Esophagus mucosa (tissue), 1 donor: ENCODE measurements around the gene CTSC. TPM values are rescaled to one million over a fixed set of nuclear protein-coding genes. Genes with fewer than 3 reads are reported as not detected.
"Not testable (repeated sequence)": the region's sequence is repeated elsewhere in the genome, so short reads cannot be mapped to it uniquely, and the experiment has no call there.

Source experiments
- ATAC-seq: fragments of 200-7000 bp; cut with Tn5 transposase; one replicate; pipeline ENCODE4 v1.9.1; 2020
- total RNA-seq: library from RNA; stranded (reverse); gene quantifications from one replicate; pipeline ENCODE4 v1.2.4, GENCODE V29; 2023
- donor health status: DM: yes; HTN: yes; CAD: no.

Gene CTSC
- total RNA-seq, 1 donor from 2014 or later, result 86.4 TPM

- ATAC-seq, result no peak
Measured at GRCh38 chr11:88352139-88352538, 14.6 kb upstream of the CTSC start.

DNA sequence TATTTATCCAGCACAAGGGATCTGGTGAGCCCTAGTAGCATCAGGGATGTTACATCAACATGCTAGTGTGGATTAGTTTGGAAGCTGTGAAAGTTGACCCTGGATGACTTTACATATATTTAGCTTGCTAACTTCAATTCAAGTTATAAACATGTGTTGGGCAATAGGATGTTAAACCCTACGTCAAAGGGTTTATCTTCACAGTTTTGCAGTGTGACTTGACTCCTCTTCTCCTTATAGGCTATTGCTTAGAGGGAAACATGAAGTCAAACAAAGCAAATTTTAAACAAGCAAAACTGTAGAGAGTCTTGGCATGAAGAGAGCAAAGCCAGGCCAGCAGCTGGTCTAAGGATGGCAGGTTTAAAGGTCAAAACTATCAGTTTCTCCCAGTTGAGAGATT is 11.3 kb upstream of the CTSC start:
- ATAC-seq, result no peak

GRCh38 chr11:88345949-88346348 is 8.4 kb upstream of the CTSC start:
- ATAC-seq, result no peak

GRCh38 chr11:88345408-88345807 is 7.9 kb upstream of the CTSC start:
- no peak for ATAC-seq

- ATAC-seq, result no peak
Measured at GRCh38 chr11:88344869-88345268, 7.3 kb upstream of the CTSC start.

GRCh38 chr11:88341522-88342251 is 4.2 kb upstream of the CTSC start:
- no peak for ATAC-seq

DNA sequence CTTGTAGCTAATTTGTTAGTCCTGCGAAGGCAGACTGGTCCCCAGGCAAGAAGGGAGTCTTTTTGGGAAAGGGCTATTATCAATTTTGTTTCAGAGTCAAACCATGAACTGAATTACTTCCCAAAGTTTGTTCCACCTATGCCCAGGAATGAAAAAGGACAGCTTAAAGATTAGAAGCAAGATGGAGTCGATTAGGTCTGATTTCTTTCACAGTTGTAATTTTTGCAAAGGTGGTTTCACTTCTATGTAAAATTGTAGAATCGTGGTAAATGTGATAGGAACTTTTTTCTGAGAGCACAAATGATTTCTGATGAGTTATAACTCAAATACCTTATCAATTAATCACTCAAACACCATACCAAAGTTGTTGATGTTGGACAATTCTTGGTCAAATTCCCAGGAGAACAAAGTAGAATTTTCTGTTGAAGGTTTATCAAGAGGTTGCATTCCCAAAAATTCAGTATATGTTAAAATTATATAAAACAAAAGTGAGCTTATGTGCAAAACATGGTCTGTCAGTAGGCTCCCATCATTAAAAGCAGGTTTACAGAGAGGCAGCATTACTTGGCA is 2.9 kb upstream of the CTSC start:
- ATAC-seq, result no peak

- ATAC-seq, result peak; percentile 85
Measured at GRCh38 chr11:88337987-88338668, 592 bp upstream of the CTSC start.

DNA sequence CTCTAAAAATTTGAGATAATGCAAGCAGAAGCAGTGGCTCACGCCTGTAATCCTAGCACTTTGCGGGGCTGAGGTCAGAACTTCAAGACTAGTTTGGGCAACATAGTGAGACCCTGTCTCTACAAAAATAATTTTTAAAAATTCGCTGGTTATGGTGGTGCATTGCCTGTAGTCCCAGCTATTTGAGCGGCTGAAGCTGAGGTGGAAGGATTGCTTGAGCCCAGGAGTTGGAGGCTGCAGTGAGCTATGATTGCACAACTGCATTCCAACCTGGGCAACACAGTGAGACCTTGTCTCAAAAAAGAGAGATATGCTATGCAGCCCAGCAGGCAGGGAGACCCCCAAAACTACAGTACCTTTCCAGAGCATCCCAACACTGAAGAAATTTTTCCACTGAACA is 2.3 kb downstream of the CTSC start:
- ATAC-seq, result no peak

DNA sequence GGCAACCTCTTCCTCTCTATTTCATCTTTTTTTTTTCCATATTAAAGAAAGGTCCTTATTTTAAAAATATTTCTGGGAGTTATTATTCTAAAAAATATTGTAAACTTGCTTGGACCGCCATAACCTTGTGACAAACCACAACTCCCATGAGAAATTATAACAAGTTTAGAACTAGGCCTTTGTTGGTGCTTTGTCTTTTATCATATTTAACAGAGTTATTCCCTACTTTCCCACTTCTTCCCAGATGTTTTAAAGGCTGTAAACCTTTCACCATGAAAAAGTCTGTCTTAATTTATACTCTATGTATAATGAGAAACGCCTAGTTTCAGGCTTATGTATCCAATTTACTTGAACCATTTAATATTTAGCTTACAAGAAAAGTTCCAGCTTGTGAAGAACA is 3.7 kb downstream of the CTSC start:
- ATAC-seq, result no peak

DNA sequence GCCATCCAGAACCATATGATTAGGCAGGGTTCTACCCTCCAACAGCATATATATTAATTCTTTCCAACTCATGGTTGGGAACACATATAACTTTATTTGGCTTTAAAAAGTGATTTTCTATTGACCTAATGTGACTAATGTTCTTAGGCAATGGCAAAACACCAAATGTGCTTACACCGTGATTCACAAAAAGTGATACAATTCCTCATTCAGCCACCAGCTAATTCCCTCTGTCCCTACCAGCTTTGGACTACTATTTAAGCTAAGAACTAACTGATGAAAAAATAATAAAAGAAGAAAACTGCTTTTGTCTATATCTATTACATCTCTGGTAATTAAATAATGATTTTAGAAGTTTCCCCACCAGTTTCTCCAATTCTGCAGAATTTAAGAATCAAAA is 4.7 kb downstream of the CTSC start:
- no peak for ATAC-seq

DNA sequence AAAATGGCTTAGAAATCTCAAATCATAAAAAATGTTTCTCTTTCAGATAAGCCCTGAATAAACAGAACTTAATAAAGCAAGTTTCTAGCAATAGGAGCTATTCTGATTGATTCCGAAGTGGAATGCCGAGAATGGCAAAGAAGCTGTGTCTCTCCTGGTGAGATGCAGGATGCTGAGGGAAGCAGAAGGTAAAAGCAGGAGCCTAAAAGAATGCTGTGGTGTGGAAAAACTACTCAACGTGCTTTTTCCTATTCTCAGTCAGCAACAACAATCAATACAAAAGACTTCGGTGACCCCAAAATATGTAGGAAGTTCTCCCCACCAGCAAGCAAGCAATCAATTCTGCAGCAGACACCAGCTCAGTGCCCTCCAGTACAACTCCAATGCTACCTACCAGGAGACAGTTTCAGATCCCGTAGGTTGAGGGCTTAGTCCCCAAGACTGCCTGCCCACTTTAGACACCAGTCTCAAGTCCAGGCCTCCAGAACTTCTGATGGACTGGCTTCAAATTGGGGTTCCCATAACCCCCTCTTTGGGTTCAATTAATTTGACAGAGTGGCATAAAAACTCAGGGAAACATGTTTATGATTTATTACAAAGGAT is 6.6 kb downstream of the CTSC start:
- ATAC-seq, result no peak

- ATAC-seq, result no peak
Measured at GRCh38 chr11:88329563-88330250, 7.8 kb downstream of the CTSC start.

DNA sequence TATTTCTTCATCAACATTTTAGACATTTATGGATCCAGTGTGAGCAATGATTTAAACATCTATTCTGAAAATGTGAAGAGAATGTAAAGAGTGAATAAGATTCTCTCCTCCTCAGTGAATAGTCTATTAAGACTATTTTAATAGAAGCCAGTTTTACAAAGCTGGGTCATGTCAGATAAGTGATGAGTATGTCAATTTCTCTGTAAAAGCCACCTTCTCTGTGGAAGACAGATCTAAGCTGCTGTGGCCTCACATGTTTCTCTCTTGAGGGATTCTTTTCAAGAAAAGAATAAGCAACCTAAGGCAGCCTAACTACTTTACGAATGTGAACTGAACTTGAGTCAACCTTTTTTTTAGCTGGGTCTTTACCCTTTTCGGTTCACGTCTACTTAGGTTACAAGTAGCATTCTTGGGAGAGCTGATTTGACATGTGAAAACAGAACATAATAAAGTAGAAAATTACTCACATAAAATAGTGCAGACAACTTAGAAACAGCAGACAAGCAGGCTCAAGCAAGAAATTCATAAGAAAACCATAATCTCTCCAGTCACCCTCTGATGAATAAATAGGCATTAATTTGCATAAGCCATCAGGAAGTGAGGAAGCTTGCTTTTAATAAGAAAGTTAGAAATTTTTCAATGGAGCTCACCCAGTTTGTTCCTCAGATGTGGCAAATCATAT is 9.9 kb downstream of the CTSC start:
- ATAC-seq, result no peak

GRCh38 chr11:88327061-88327460 is 10.5 kb downstream of the CTSC start:
- ATAC-seq, result no peak

- ATAC-seq, result no peak
Measured at GRCh38 chr11:88326099-88326498, 11.4 kb downstream of the CTSC start.

GRCh38 chr11:88324562-88325345 is 12.8 kb downstream of the CTSC start:
- no peak for ATAC-seq

DNA sequence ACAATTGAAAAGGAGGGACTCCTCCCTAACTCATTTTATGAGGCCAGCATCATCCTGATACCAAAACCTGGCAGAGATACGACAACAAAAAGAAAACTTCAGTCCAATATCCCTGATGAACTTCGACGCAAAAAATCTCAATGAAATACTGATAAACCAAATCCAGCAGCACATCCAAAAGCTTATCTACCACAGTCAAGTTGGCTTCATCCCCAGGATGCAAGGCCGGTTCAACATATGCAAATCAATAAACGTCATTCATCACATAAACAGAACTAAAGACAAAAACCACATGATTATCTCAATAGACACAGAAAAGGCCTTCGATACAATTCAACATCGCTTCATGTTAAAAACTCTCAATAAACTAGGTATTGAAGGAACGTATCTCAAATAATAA is 14.7 kb downstream of the CTSC start:
- ATAC-seq, result not testable (repeated sequence)

GRCh38 chr11:88321412-88321811 is 16.1 kb downstream of the CTSC start:
- ATAC-seq, result not testable (repeated sequence)

- no peak for ATAC-seq
Measured at GRCh38 chr11:88320149-88320559, 17.4 kb downstream of the CTSC start.

DNA sequence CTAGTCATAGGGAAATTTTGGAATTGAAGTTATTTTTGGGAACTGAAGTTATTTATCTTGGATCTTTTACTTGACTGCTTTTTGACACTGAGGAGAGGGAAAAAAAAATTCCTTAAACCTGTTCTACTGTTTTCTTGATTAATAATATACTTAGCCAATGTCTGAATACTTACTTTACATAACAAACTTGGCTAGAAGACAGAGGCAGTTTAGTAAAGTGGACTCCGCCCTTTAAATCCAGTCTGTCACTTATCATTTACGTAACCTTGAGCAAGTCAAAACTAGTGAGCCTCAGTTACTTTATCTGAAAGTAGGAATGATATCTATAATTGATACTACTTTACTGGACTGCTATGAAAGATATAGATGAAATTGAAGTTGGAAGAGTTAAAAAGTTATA is 19.5 kb downstream of the CTSC start:
- ATAC-seq, result peak; percentile 67

DNA sequence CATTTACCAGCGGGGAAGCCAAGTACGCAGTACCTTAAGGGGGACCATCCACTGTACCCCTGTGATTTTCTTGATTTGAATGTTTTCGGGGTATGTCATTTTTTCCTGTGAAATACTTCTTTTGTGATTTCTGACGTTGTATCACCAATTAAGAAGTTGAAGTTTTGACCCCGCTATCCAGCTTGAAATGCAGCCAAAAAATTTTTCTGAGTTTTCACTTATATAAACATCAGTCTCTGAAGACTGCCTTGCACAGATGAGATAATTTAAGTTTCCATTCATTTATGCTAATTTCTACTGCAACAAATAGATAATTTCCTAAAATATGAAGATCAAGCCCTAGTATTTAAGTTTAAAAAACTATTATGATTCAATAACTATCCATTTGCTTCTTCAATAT is 20.0 kb downstream of the CTSC start:
- ATAC-seq, result no peak
